H9 (cell line): ENCODE results near the gene MORC1. TPM values are rescaled to one million over a fixed set of nuclear protein-coding genes. Genes with fewer than 3 reads are reported as not detected.

Experiments used
- DNase-seq: peaks from one replicate; pipeline ENCODE4 v3.0.0-alpha.2; 2017
- H2AFZ ChIP-seq: one replicate; pipeline ENCODE4 v1.6.1; 2013; ENCODE audit warnings: mild to moderate bottlenecking, low read length, control low read depth, moderate library complexity
- H2AK5ac ChIP-seq: 2 replicates; pipeline ENCODE4 v1.6.1; 2013; ENCODE audit warnings: low read length, control low read depth, mixed read lengths; ENCODE audit not compliant: insufficient read length
- H2BK120ac ChIP-seq: one replicate; pipeline ENCODE4 v1.6.1; 2013; ENCODE audit warnings: low read depth, mild to moderate bottlenecking, low read length, control low read depth, inconsistent platforms; ENCODE audit not compliant: poor library complexity, severe bottlenecking
- H2BK12ac ChIP-seq: 2 replicates; pipeline ENCODE4 v1.6.1; 2013; ENCODE audit warnings: low read length, control low read depth, mixed read lengths, low read depth; ENCODE audit not compliant: insufficient read length
- H2BK15ac ChIP-seq: 2 replicates; pipeline ENCODE4 v1.6.1; 2013; ENCODE audit warnings: low read depth, low read length, control low read depth
- H2BK20ac ChIP-seq: one replicate; pipeline ENCODE4 v1.6.1; 2013; ENCODE audit warnings: low read depth, mild to moderate bottlenecking, low read length, control low read depth, inconsistent platforms; ENCODE audit not compliant: poor library complexity, severe bottlenecking
- H2BK5ac ChIP-seq: 2 replicates; pipeline ENCODE4 v1.6.1; 2013; ENCODE audit warnings: low read length, control low read depth, mixed read lengths; ENCODE audit not compliant: insufficient read length
- H3K14ac ChIP-seq: 2 replicates; pipeline ENCODE4 v1.6.1; 2013; ENCODE audit warnings: low read length, control low read depth; ENCODE audit not compliant: insufficient read depth
- H3K18ac ChIP-seq: 2 replicates; pipeline ENCODE4 v1.6.1; 2013; ENCODE audit warnings: low read depth, mild to moderate bottlenecking, mixed read lengths, low read length, control low read depth; ENCODE audit not compliant: insufficient read length
- H3K23ac ChIP-seq: 2 replicates; pipeline ENCODE4 v1.6.1; 2013; ENCODE audit warnings: low read length, control low read depth, mixed read lengths, low read depth; ENCODE audit not compliant: insufficient read length
- H3K23me2 ChIP-seq: 2 replicates; pipeline ENCODE4 v1.6.1; 2013; ENCODE audit warnings: low read depth, mild to moderate bottlenecking, mixed read lengths, low read length, control low read depth; ENCODE audit not compliant: insufficient read length, poor library complexity, severe bottlenecking
- H3K27ac ChIP-seq: 2 replicates; pipeline ENCODE4 v1.5.1; 2013; ENCODE audit warnings: low read length, control low read depth, mixed read lengths, low read depth; ENCODE audit not compliant: insufficient read length
- H3K27me3 ChIP-seq: 2 replicates; pipeline ENCODE4 v1.6.1; 2013; ENCODE audit warnings: low read length, control low read depth, inconsistent platforms; ENCODE audit not compliant: insufficient read depth
- H3K4ac ChIP-seq: 2 replicates; pipeline ENCODE4 v1.6.1; 2013; ENCODE audit warnings: low read depth, mild to moderate bottlenecking, control low read depth, inconsistent platforms, low read length, moderate library complexity
- H3K4me1 ChIP-seq: 2 replicates; pipeline ENCODE4 v1.6.1; 2013; ENCODE audit warnings: low read length, control low read depth, inconsistent platforms; ENCODE audit not compliant: insufficient read depth
- H3K4me2 ChIP-seq: 2 replicates; pipeline ENCODE4 v1.6.1; 2013; ENCODE audit warnings: low read length, control low read depth, mixed read lengths; ENCODE audit not compliant: insufficient read length, insufficient read depth
- H3K56ac ChIP-seq: 2 replicates; pipeline ENCODE4 v1.6.1; 2013; ENCODE audit warnings: low read depth, mild to moderate bottlenecking, mixed read lengths, low read length, control low read depth; ENCODE audit not compliant: insufficient read length
- H3K79me1 ChIP-seq: 2 replicates; pipeline ENCODE4 v1.6.1; 2013; ENCODE audit warnings: low read depth, mild to moderate bottlenecking, moderate library complexity, low read length, control low read depth, inconsistent platforms; ENCODE audit not compliant: insufficient read depth, poor library complexity, severe bottlenecking
- H3K79me2 ChIP-seq: 2 replicates; pipeline ENCODE4 v1.6.1; 2013; ENCODE audit warnings: low read length, control low read depth, inconsistent platforms; ENCODE audit not compliant: insufficient read depth
- H3K9ac ChIP-seq: 2 replicates; pipeline ENCODE4 v1.6.1; 2013; ENCODE audit warnings: low read length, control low read depth, mixed read lengths; ENCODE audit not compliant: insufficient read length; ENCODE audit errors: extremely low read depth
- H3K9me3 ChIP-seq: one replicate; pipeline ENCODE4 v1.6.1; 2013; ENCODE audit warnings: low read depth, low read length, inconsistent platforms; ENCODE audit not compliant: control insufficient read depth
- H3T11ph ChIP-seq: one replicate; pipeline ENCODE4 v1.6.1; 2013; ENCODE audit warnings: mild to moderate bottlenecking, low read length, control low read depth, inconsistent platforms
- H4K20me1 ChIP-seq: one replicate; pipeline ENCODE4 v1.6.1; 2013; ENCODE audit not compliant: control insufficient read depth, insufficient read length, insufficient read depth
- H4K5ac ChIP-seq: 2 replicates; pipeline ENCODE4 v1.6.1; 2013; ENCODE audit warnings: low read depth, mild to moderate bottlenecking, mixed read lengths, low read length, control low read depth; ENCODE audit not compliant: insufficient read length
- H4K8ac ChIP-seq: replicated peaks from 2 replicates; pipeline ENCODE4 v1.6.1; 2013; ENCODE audit warnings: low read length, control low read depth, mixed read lengths, low read depth; ENCODE audit not compliant: insufficient read length
- H4K91ac ChIP-seq: 2 replicates; pipeline ENCODE4 v1.6.1; 2013; ENCODE audit warnings: low read depth, mild to moderate bottlenecking, moderate library complexity, mixed read lengths, low read length, control low read depth; ENCODE audit not compliant: insufficient read length
- H3K27ac Mint-ChIP-seq, 3 experiments: 2 replicates in 2 of 3; 3 replicates in 1 of 3; pipeline ENCODE4 v1.8.0; 2020 to 2021; ENCODE audit warnings: mixed read lengths in 3 of 3, mild to moderate bottlenecking in 1 of 3, moderate library complexity in 1 of 3
- H3K27me3 Mint-ChIP-seq: 2 replicates; pipeline ENCODE4 v1.8.0; 2021; ENCODE audit warnings: low read depth, mild to moderate bottlenecking, moderate library complexity, mixed read lengths
- H3K36me3 Mint-ChIP-seq, 3 experiments: 2 replicates in 2 of 3; 3 replicates in 1 of 3; pipeline ENCODE4 v1.8.0; 2020 to 2021; ENCODE audit warnings: low read depth in 3 of 3, mixed read lengths in 3 of 3; ENCODE audit not compliant: insufficient read depth in 1 of 3
- H3K4me1 Mint-ChIP-seq, 2 experiments: 2 replicates each; pipeline ENCODE4 v1.8.0; 2020; ENCODE audit warnings: mixed read lengths in 2 of 2
- H3K4me3 Mint-ChIP-seq, 2 experiments: 2 replicates in 1 of 2; 3 replicates in 1 of 2; pipeline ENCODE4 v1.8.0; 2020 to 2021; ENCODE audit warnings: mild to moderate bottlenecking in 2 of 2, mixed read lengths in 2 of 2, moderate library complexity in 1 of 2
- H3K9me3 Mint-ChIP-seq, 2 experiments: 2 replicates in 1 of 2; 3 replicates in 1 of 2; pipeline ENCODE4 v1.8.0; 2020; ENCODE audit warnings: mild to moderate bottlenecking in 2 of 2, mixed read lengths in 2 of 2, moderate library complexity in 1 of 2
- CTCF ChIP-seq: fragments of 200-600 bp; sonication (generic); conservative IDR thresholded peaks from 3 replicates; pipeline ENCODE4 v1.8.0; 2021; ENCODE audit warnings: antibody characterized with exemption, mild to moderate bottlenecking
- WGBS: extraction: QIAGEN DNeasy Blood & Tissue Kit; methylation state at CpG from one replicate; pipeline ENCODE4 v1.1.7; 2013; ENCODE audit warnings: missing lambda C conversion rate, low lambda C conversion rate, mixed read lengths; ENCODE audit not compliant: insufficient read length; ENCODE audit errors: extremely low coverage; 5-methylcytosine and 5-hydroxymethylcytosine counted together
- total RNA-seq: library from RNA; stranded (reverse); gene quantifications from 2 replicates; pipeline ENCODE4 v1.2.1, GENCODE V29; 2021

Gene MORC1
- total RNA-seq, 1 experiment from 2014 or later: not detected

GRCh38 chr3:109091846-109092245 lies 26.1 kb downstream of the MORC1 start:
- Histone ChIP-seq H3K14ac (no peak overlapping the region), H4K20me1 (no peaks in the 10 kb centered on the region), H3K4me1 (no peaks in the 10 kb centered on the region), H2BK15ac (no peak overlapping the region), H3K23ac (no peak overlapping the region), H2AFZ (no peak overlapping the region), H2BK5ac (no peak overlapping the region), H3K27me3 (no peaks in the 10 kb centered on the region), H4K91ac (no peak overlapping the region), H4K5ac (no peak overlapping the region), H3T11ph (no peak overlapping the region), H3K4ac (no peak overlapping the region), H3K23me2 (no peaks in the 10 kb centered on the region), H3K79me2 (no peaks in the 10 kb centered on the region), H3K9ac (no peak overlapping the region), H2BK12ac (no peak overlapping the region), H3K27ac (no peak overlapping the region), H3K18ac (no peak overlapping the region), H2BK120ac (no peak overlapping the region), H3K9me3 (no peaks in the 10 kb centered on the region), H3K4me2 (no peak overlapping the region), H4K8ac (no peak overlapping the region), H3K56ac (no peak overlapping the region), H2BK20ac (no peak overlapping the region), H3K79me1 (no peaks in the 10 kb centered on the region), H2AK5ac (no peak overlapping the region)
- no peaks in the 10 kb centered on the region for H3K27me3 Mint-ChIP-seq
- H3K9me3 Mint-ChIP-seq: no peaks in the 10 kb centered on the region
- no peak for TF ChIP-seq CTCF
- no peaks in the 10 kb centered on the region for H3K36me3 Mint-ChIP-seq
- no peak overlapping the region for H3K4me3 Mint-ChIP-seq
- H3K4me1 Mint-ChIP-seq: peaks cover 0 to 5% of the 10 kb centered on the region in 2 experiments; a peak in 2 of 4 replicates
- DNase-seq: no peak
- no CpG with 5 or more reads among the region's 2 CpGs for WGBS
- no peak overlapping the region for H3K27ac Mint-ChIP-seq
